ENCODE results near the gene UHRF1.

GRCh38 chr19:4976401-4977298, 67.3 kb downstream of the UHRF1 start:
- no peak for TF ChIP-seq RAD21 (CRISPR knock-in tag; IDR thresholded peaks at IDR 0.05)
- no peak for TF ChIP-seq SRF (IDR thresholded peaks at IDR 0.05; ENCODE audit: low read depth, low read length)
- no peak for TF ChIP-seq ZNF777 (CRISPR knock-in tag; IDR thresholded peaks at IDR 0.05)
- no peak for TF ChIP-seq ATF3 (CRISPR knock-in tag; IDR thresholded peaks at IDR 0.05)
- TF ChIP-seq MYNN (CRISPR knock-in tag; IDR thresholded peaks at IDR 0.05; ENCODE audit: low read depth): no peak
- no peak for TF ChIP-seq EED (CRISPR knock-in tag; IDR thresholded peaks at IDR 0.05)
- no peak for TF ChIP-seq ZNF276 (CRISPR knock-in tag; IDR thresholded peaks at IDR 0.05; ENCODE audit: low read depth)
